Mesendoderm (in vitro differentiated cells): ENCODE data around the gene AOPEP.

Experiments
- DNase-seq: peaks from one replicate; pipeline ENCODE4 v3.0.0; 2013
- H2AK5ac ChIP-seq: 2 replicates; pipeline ENCODE4 v1.6.1; 2013; ENCODE audit warnings: low read length, inconsistent platforms
- H2BK120ac ChIP-seq: 2 replicates; pipeline ENCODE4 v1.6.1; 2013; ENCODE audit warnings: low read depth, mild to moderate bottlenecking, low read length, moderate library complexity, mixed read lengths
- H2BK15ac ChIP-seq: replicated peaks from 2 replicates; pipeline ENCODE4 v1.6.1; 2013; ENCODE audit warnings: low read depth, mild to moderate bottlenecking, moderate library complexity
- H2BK5ac ChIP-seq: 2 replicates; pipeline ENCODE4 v1.6.1; 2013; ENCODE audit warnings: low read length, inconsistent platforms
- H3K18ac ChIP-seq: 2 replicates; pipeline ENCODE4 v1.6.1; 2013; ENCODE audit warnings: mild to moderate bottlenecking, low read length, mixed read lengths
- H3K23ac ChIP-seq: one replicate; pipeline ENCODE4 v1.6.1; 2013; ENCODE audit warnings: low read length
- H3K27ac ChIP-seq: 2 replicates; pipeline ENCODE4 v1.5.1; 2013; ENCODE audit warnings: low read depth, mild to moderate bottlenecking, inconsistent platforms, low read length, moderate library complexity
- H3K27me3 ChIP-seq: 2 replicates; pipeline ENCODE4 v1.6.1; 2013; ENCODE audit warnings: low read length, control low read depth, mild to moderate bottlenecking, inconsistent platforms; ENCODE audit not compliant: insufficient read depth, poor library complexity
- H3K36me3 ChIP-seq: 2 replicates; pipeline ENCODE4 v1.6.1; 2013; ENCODE audit warnings: low read length, inconsistent platforms; ENCODE audit not compliant: control insufficient read depth, insufficient read depth
- H3K4ac ChIP-seq: one replicate; pipeline ENCODE4 v1.6.1; 2013; ENCODE audit warnings: low read depth, mild to moderate bottlenecking, low read length, moderate library complexity
- H3K4me1 ChIP-seq: 2 replicates; pipeline ENCODE4 v1.6.1; 2013; ENCODE audit warnings: low read depth, low read length, inconsistent platforms; ENCODE audit not compliant: control insufficient read depth
- H3K4me2 ChIP-seq: 2 replicates; pipeline ENCODE4 v1.6.1; 2013; ENCODE audit warnings: low read length
- H3K4me3 ChIP-seq: 2 replicates; pipeline ENCODE4 v1.5.1; 2013; ENCODE audit warnings: mild to moderate bottlenecking, low read length
- H3K56ac ChIP-seq: one replicate; pipeline ENCODE4 v1.6.1; 2013; ENCODE audit warnings: low read length
- H3K79me1 ChIP-seq: 2 replicates; pipeline ENCODE4 v1.6.1; 2013; ENCODE audit warnings: low read length, inconsistent platforms
- H3K79me2 ChIP-seq: 2 replicates; pipeline ENCODE4 v1.6.1; 2013; ENCODE audit warnings: mild to moderate bottlenecking, low read length; ENCODE audit not compliant: control insufficient read depth, insufficient read depth
- H3K9ac ChIP-seq: 2 replicates; pipeline ENCODE4 v1.6.1; 2013; ENCODE audit warnings: low read length, inconsistent platforms
- H4K5ac ChIP-seq: one replicate; pipeline ENCODE4 v1.6.1; 2013; ENCODE audit warnings: low read length
- H4K8ac ChIP-seq: one replicate; pipeline ENCODE4 v1.6.1; 2013; ENCODE audit warnings: low read depth, mild to moderate bottlenecking, control low read depth, low read length, moderate library complexity
- whole genome bisulfite sequencing: extraction: QIAGEN DNeasy Blood & Tissue Kit; methylation state at CpG from one replicate; pipeline ENCODE4 v1.1.7; 2013; ENCODE audit warnings: low lambda C conversion rate, missing lambda C conversion rate; ENCODE audit not compliant: insufficient coverage; ENCODE audit errors: extremely low coverage; 5-methylcytosine and 5-hydroxymethylcytosine counted together

Gene AOPEP

DNA sequence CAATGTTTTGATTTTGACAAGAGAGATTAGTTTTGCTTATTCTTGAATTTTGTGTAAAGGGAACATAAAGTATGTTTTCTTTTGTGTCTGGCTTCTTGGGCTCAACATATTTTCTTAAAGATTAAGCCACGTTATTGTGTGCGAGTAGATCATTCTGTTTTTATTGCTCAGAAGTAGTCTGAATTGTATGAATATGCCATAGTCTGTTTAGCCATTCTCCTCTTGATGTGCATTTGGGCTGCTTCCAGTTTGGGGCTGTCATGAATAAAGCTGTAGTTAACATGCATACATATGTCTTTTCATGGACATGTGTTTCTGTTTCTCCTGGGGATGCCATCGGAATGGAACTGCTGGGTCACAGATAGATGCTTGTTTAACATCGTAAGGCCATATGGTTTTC, 392.1 kb downstream of the AOPEP start:
- Histone ChIP-seq H3K18ac (no peak overlapping the region), H3K9ac (no peak overlapping the region), H3K27ac (no peak overlapping the region), H3K36me3 (no peaks in the 10 kb centered on the region), H2BK15ac (no peak overlapping the region), H3K4ac (no peak overlapping the region), H3K4me3 (no peak overlapping the region), H3K23ac (no peak overlapping the region), H2BK120ac (no peak overlapping the region), H3K27me3 (no peaks in the 10 kb centered on the region), H2AK5ac (no peak overlapping the region), H4K5ac (no peak overlapping the region), H3K56ac (no peak overlapping the region), H3K4me1 (no peaks in the 10 kb centered on the region), H2BK5ac (no peak overlapping the region), H3K79me2 (no peaks in the 10 kb centered on the region), H3K79me1 (no peaks in the 10 kb centered on the region), H4K8ac (no peak overlapping the region), H3K4me2 (no peak overlapping the region)
- no peak for DNase-seq
- WGBS, result no CpG with 5 or more reads among the region's 4 CpGs

DNA sequence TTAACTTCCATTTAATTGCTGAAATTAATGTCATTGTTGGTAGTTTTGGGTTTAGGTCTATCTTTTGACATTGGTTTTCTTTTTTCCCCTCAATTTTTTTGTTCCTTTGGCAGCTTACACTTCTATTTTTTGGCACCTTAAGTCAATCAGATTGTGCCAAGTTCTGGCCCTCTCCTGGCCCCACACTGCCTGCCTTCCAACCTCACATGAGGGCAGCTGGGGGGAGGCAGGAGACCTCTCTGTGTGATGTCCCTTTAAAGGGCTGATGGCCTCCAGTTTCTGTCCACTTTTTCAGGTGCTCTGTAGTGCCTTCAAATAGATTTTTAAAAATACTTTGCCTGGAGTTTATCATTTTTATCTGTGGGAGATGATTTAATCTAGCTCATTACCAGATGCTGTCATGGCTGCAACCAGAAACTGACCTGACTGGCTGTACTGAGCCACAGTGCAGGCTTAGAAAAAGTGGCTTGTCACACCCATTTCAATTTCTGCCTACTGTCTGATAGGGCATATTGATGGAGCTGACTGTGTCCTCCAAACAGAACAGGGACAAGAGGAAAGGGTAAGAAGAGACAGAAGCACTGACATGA, 394.4 kb downstream of the AOPEP start:
- no peaks in the 10 kb centered on the region for H3K79me1 ChIP-seq

DNA sequence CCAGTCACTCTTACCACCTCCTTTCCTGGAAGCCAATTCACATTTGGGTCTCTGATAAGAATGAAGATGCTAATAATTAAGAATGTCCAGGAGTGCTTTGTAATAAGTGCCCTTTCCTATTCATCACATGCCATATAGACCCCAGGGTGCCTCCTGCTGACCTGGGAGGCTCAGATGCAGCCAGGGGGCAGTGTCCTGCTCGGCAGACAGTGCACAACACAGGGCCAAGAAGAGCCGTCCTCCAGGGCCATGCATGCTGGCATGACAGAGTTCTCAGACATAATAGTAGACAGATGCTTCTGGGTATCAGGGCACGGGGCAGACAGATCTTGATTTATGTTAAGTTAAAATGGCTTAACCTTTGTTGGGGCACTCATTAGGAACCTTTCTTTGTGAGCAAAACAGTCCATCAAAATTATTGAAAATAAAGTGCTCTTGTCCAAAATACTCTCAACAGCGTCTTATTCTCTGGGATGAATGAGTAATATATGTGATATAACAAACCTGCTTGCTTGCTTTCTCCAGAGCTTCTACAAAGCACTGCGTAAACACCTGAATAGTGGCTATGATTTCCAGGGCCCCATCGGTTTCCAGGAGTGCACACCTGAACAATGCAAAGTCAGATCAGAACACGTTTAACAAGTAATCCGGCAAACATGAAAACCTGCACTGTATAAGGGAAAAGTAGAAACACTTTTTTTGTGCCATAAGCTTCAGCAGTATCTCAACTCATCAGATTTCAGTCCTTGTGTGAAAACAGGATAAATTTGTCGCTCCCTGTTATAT, 398.3 kb downstream of the AOPEP start:
- no peaks in the 10 kb centered on the region for H3K79me2 ChIP-seq
- no peak overlapping the region for H4K5ac ChIP-seq
- H3K4ac ChIP-seq, result no peak overlapping the region
- no peak overlapping the region for H2BK120ac ChIP-seq
- no peak overlapping the region for H2BK15ac ChIP-seq
- WGBS, result no CpG with 5 or more reads among the region's 9 CpGs
- no peak overlapping the region for H3K4me3 ChIP-seq
- H3K9ac ChIP-seq, result no peak overlapping the region
- DNase-seq, result peak; percentile 41
- H2AK5ac ChIP-seq, result no peak overlapping the region
- H3K27me3 ChIP-seq, result no peaks in the 10 kb centered on the region
- H3K36me3 ChIP-seq, result no peaks in the 10 kb centered on the region
- H3K27ac ChIP-seq, result no peak overlapping the region
- H3K4me1 ChIP-seq, result peaks cover 1% of the 10 kb centered on the region
- no peak overlapping the region for H3K4me2 ChIP-seq
- H3K23ac ChIP-seq, result no peak overlapping the region
- H2BK5ac ChIP-seq, result no peak overlapping the region
- no peak overlapping the region for H4K8ac ChIP-seq
- no peak overlapping the region for H3K56ac ChIP-seq
- H3K18ac ChIP-seq, result no peak overlapping the region
- H3K79me1 ChIP-seq, result no peaks in the 10 kb centered on the region

More for the DNA sequence above, 394.4 kb downstream of the AOPEP start:
- H3K4me1 ChIP-seq, result no peaks in the 10 kb centered on the region
- no peak overlapping the region for H3K18ac ChIP-seq
- no peak overlapping the region for H2BK5ac ChIP-seq
- no peak overlapping the region for H3K4ac ChIP-seq
- no peak overlapping the region for H2BK15ac ChIP-seq
- no peak overlapping the region for H3K56ac ChIP-seq
- no peaks in the 10 kb centered on the region for H3K36me3 ChIP-seq
- no peak for DNase-seq
- no peak overlapping the region for H3K23ac ChIP-seq
- H3K79me2 ChIP-seq, result no peaks in the 10 kb centered on the region
- no peak overlapping the region for H2BK120ac ChIP-seq
- H4K5ac ChIP-seq, result no peak overlapping the region
- H3K4me2 ChIP-seq, result no peak overlapping the region
- H3K27ac ChIP-seq, result no peak overlapping the region
- H4K8ac ChIP-seq, result no peak overlapping the region
- no peaks in the 10 kb centered on the region for H3K27me3 ChIP-seq
- no peak overlapping the region for H3K4me3 ChIP-seq
- no peak overlapping the region for H2AK5ac ChIP-seq
- no peak overlapping the region for H3K9ac ChIP-seq

DNA sequence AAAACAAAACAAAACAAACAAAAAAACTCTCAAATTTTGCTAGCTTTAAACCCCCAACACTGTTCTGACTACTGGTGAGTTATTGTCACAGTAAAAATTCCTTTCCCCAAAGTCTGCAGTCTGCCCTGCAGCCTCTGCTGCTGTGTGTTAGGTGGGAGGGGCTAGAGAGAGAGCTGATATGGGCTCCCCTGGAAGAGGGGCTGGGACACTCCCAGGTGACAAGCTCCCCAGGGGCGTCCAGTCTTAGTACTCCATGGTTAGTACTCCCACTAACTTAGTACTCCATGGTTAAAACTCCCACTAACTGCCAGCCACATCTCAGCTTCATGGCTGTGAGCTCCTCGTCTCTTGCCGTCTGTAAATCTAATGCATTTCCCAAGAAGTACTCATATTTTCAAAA, 399.2 kb downstream of the AOPEP start:
- no peak overlapping the region for H4K5ac ChIP-seq
- no peaks in the 10 kb centered on the region for H3K79me1 ChIP-seq
- peaks cover 2% of the 10 kb centered on the region for H3K4me1 ChIP-seq
- no peak overlapping the region for H2BK5ac ChIP-seq
- no peak overlapping the region for H3K56ac ChIP-seq
- H4K8ac ChIP-seq, result no peak overlapping the region
- no peaks in the 10 kb centered on the region for H3K27me3 ChIP-seq
- no peaks in the 10 kb centered on the region for H3K79me2 ChIP-seq
- no CpG with 5 or more reads among the region's 3 CpGs for WGBS
- no peak overlapping the region for H3K23ac ChIP-seq
- no peak overlapping the region for H3K27ac ChIP-seq
- H2AK5ac ChIP-seq, result no peak overlapping the region
- no peak overlapping the region for H3K9ac ChIP-seq
- no peaks in the 10 kb centered on the region for H3K36me3 ChIP-seq
- H2BK120ac ChIP-seq, result no peak overlapping the region
- H3K4me3 ChIP-seq, result no peak overlapping the region
- H3K4ac ChIP-seq, result no peak overlapping the region
- H3K18ac ChIP-seq, result no peak overlapping the region
- peak; percentile 32 for DNase-seq
- H3K4me2 ChIP-seq, result no peak overlapping the region
- H2BK15ac ChIP-seq, result no peak overlapping the region

DNA sequence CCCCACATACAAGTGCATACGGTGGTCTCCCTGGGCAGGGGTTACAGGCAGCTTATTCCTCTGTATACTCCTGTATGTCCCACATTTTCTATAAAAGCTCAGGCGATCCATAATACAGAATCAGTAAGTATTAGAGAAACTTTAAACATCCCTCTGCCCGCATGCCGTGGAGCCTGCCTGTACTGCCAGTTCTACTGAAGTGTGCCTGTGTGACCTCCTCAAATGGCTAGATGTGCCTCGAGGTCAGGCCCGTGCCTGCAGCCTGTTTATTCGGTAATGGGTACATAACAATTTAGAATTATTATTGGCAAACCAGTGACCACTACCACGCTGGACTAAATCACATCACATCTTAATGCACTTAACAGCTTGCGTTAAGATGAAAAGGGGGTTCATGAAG, 400.2 kb downstream of the AOPEP start:
- DNase-seq, result no peak
- Histone ChIP-seq H3K9ac (no peak overlapping the region), H2BK5ac (no peak overlapping the region), H3K4ac (no peak overlapping the region), H2BK120ac (no peak overlapping the region), H2BK15ac (no peak overlapping the region), H4K5ac (no peak overlapping the region), H3K79me1 (no peaks in the 10 kb centered on the region), H3K4me3 (no peak overlapping the region), H4K8ac (no peak overlapping the region), H3K4me1 (peaks cover 2% of the 10 kb centered on the region), H3K36me3 (no peaks in the 10 kb centered on the region), H3K56ac (no peak overlapping the region), H2AK5ac (no peak overlapping the region), H3K79me2 (no peaks in the 10 kb centered on the region), H3K18ac (no peak overlapping the region), H3K23ac (no peak overlapping the region), H3K27ac (no peak overlapping the region), H3K4me2 (no peak overlapping the region), H3K27me3 (no peaks in the 10 kb centered on the region)
- WGBS, result no CpG with 5 or more reads among the region's 9 CpGs
